Measurements from ENCODE around the gene MYO3B. TPM values are rescaled to one million over a fixed set of nuclear protein-coding genes. Genes with fewer than 3 reads are reported as not detected.

The MYO3B gene
- total RNA-seq, 8 experiments from 2014 or later: 0.11 to 5.1 (median 0.98) TPM

- 79 to 100% (median 87%) methylated on average over 1 to 3 of the region's 3 CpGs; no CpG with 5 or more reads in 3 of the 10 experiments for WGBS, 10 experiments
- ATAC-seq (replicated peaks in 6 of 8): no peak
- in situ Hi-C loops (cut with MboI; ENCODE audit: low pct_unique_long_range_greater_than_20kb in 2 of 9, low sequenced_read_pairs in 9 of 9, unreplicated experiment in 9 of 9): no loop called here
- H3K27ac ChIP-seq: no peak overlapping the region
- peaks cover 2 to 20% of the 10 kb centered on the region in 2 donors for H3K4me1 ChIP-seq (replicated peaks in 1 of 2)
- no peak overlapping the region for H3K4me3 ChIP-seq
These were observed 30.4 kb upstream of the MYO3B start for GRCh38 chr2:170147576-170147975.

- Histone ChIP-seq H3K4me1 (replicated peaks in 1 of 2) (peaks cover 2 to 14% of the 10 kb centered on the region in 2 donors), H3K27ac (no peak overlapping the region), H3K4me3 (no peak overlapping the region)
- in situ Hi-C loops (cut with MboI; ENCODE audit: low pct_unique_long_range_greater_than_20kb in 2 of 9, low sequenced_read_pairs in 9 of 9, unreplicated experiment in 9 of 9): no loop called here
- ATAC-seq (replicated peaks in 6 of 8): no peak
These were observed 29.8 kb upstream of the MYO3B start for GRCh38 chr2:170148161-170148560.

- 80 to 100% methylated on average over 1 of the region's 1 CpG; no CpG with 5 or more reads in 8 of the 10 experiments for WGBS, 10 experiments
- Histone ChIP-seq H3K27ac (no peak overlapping the region), H3K4me3 (no peak overlapping the region), H3K4me1 (replicated peaks in 1 of 2) (peaks cover 0 to 2% of the 10 kb centered on the region in 2 donors)
- in situ Hi-C loops (cut with MboI; ENCODE audit: low pct_unique_long_range_greater_than_20kb in 2 of 9, low sequenced_read_pairs in 9 of 9, unreplicated experiment in 9 of 9): no loop called here
- ATAC-seq (replicated peaks in 6 of 8): no peak
These were observed 25.5 kb upstream of the MYO3B start for GRCh38 chr2:170152421-170152820.

- Histone ChIP-seq H3K4me3 (no peak overlapping the region), H3K27ac (no peak overlapping the region), H3K4me1 (replicated peaks in 1 of 2) (peaks cover 0 to 2% of the 10 kb centered on the region in 2 donors)
- peak in 2 of 8 experiments; percentile 18 to 40 for ATAC-seq (replicated peaks in 6 of 8)
- WGBS, 10 experiments: 14 to 77% (median 39%) methylated on average over 3 to 8 of the region's 8 CpGs; no CpG with 5 or more reads in 2 of the 10 experiments
- in situ Hi-C loops (cut with MboI; ENCODE audit: low pct_unique_long_range_greater_than_20kb in 2 of 9, low sequenced_read_pairs in 9 of 9, unreplicated experiment in 9 of 9): no loop called here
These were observed 22.8 kb upstream of the MYO3B start for GRCh38 chr2:170155022-170155722.

GRCh38 chr2:170155723-170156253 lies 22.2 kb upstream of the MYO3B start:
- Histone ChIP-seq H3K4me1 (replicated peaks in 1 of 2) (peaks cover 0 to 2% of the 10 kb centered on the region in 2 donors), H3K27ac (no peak overlapping the region), H3K4me3 (no peak overlapping the region)
- in situ Hi-C loops (cut with MboI; ENCODE audit: low pct_unique_long_range_greater_than_20kb in 2 of 9, low sequenced_read_pairs in 9 of 9, unreplicated experiment in 9 of 9): no loop called here
- WGBS, 10 experiments: 22 to 94% (median 64%) methylated on average over 1 to 7 of the region's 7 CpGs
- ATAC-seq (replicated peaks in 6 of 8): no peak

- Histone ChIP-seq H3K4me3 (no peak overlapping the region), H3K4me1 (replicated peaks in 1 of 2) (peaks cover 0 to 2% of the 10 kb centered on the region in 2 donors), H3K27ac (no peak overlapping the region)
- in situ Hi-C loops (cut with MboI; ENCODE audit: low pct_unique_long_range_greater_than_20kb in 2 of 9, low sequenced_read_pairs in 9 of 9, unreplicated experiment in 9 of 9): no loop called here
- 50 to 100% (median 92%) methylated on average over 1 to 3 of the region's 3 CpGs; no CpG with 5 or more reads in 3 of the 10 experiments for WGBS, 10 experiments
- no peak for ATAC-seq (replicated peaks in 6 of 8)
These were observed 21.4 kb upstream of the MYO3B start for GRCh38 chr2:170156592-170156991.

GRCh38 chr2:170157025-170157684 lies 20.8 kb upstream of the MYO3B start:
- no peak overlapping the region for H3K4me3 ChIP-seq
- peaks cover 0 to 2% of the 10 kb centered on the region in 2 donors for H3K4me1 ChIP-seq (replicated peaks in 1 of 2)
- ATAC-seq (replicated peaks in 6 of 8): peak in 3 of 8 experiments; percentile 37 to 93 (median 56)
- in situ Hi-C loops (cut with MboI; ENCODE audit: low pct_unique_long_range_greater_than_20kb in 2 of 9, low sequenced_read_pairs in 9 of 9, unreplicated experiment in 9 of 9): no loop called here
- 33 to 100% (median 75%) methylated on average over 1 to 3 of the region's 3 CpGs; no CpG with 5 or more reads in 1 of the 10 experiments for WGBS, 10 experiments
- no peak overlapping the region for H3K27ac ChIP-seq

- ATAC-seq (replicated peaks in 6 of 8): no peak
- no peak overlapping the region for H3K27ac ChIP-seq
- in situ Hi-C loops (cut with MboI; ENCODE audit: low pct_unique_long_range_greater_than_20kb in 2 of 9, low sequenced_read_pairs in 9 of 9, unreplicated experiment in 9 of 9): no loop called here
- peaks cover 0 to 2% of the 10 kb centered on the region in 2 donors for H3K4me1 ChIP-seq (replicated peaks in 1 of 2)
- no peak overlapping the region for H3K4me3 ChIP-seq
These were observed 18.9 kb upstream of the MYO3B start for GRCh38 chr2:170159060-170159459.

GRCh38 chr2:170161516-170162270 lies 16.3 kb upstream of the MYO3B start:
- Histone ChIP-seq H3K27ac (no peak overlapping the region), H3K4me3 (no peak overlapping the region), H3K4me1 (replicated peaks in 1 of 2) (no peaks in the 10 kb centered on the region)
- no peak for ATAC-seq (replicated peaks in 6 of 8)
- in situ Hi-C loops (cut with MboI; ENCODE audit: low pct_unique_long_range_greater_than_20kb in 2 of 9, low sequenced_read_pairs in 9 of 9, unreplicated experiment in 9 of 9): no loop called here
- 47 to 100% (median 86%) methylated on average over 1 to 4 of the region's 4 CpGs for WGBS, 10 experiments

- Histone ChIP-seq H3K4me1 (replicated peaks in 1 of 2) (no peaks in the 10 kb centered on the region), H3K27ac (no peak overlapping the region), H3K4me3 (no peak overlapping the region)
- in situ Hi-C loops (cut with MboI; ENCODE audit: low pct_unique_long_range_greater_than_20kb in 2 of 9, low sequenced_read_pairs in 9 of 9, unreplicated experiment in 9 of 9): no loop called here
- WGBS, 10 experiments: 31 to 100% (median 89%) methylated on average over 1 to 4 of the region's 4 CpGs; no CpG with 5 or more reads in 1 of the 10 experiments
- ATAC-seq (replicated peaks in 6 of 8): no peak
These were observed 15.7 kb upstream of the MYO3B start for GRCh38 chr2:170162271-170162632.

GRCh38 chr2:170163411-170164065 lies 14.4 kb upstream of the MYO3B start:
- in situ Hi-C loops (cut with MboI; ENCODE audit: low pct_unique_long_range_greater_than_20kb in 2 of 9, low sequenced_read_pairs in 9 of 9, unreplicated experiment in 9 of 9): no loop called here
- Histone ChIP-seq H3K4me1 (replicated peaks in 1 of 2) (no peaks in the 10 kb centered on the region), H3K27ac (no peak overlapping the region), H3K4me3 (no peak overlapping the region)
- 30 to 83% (median 72%) methylated on average over 1 to 6 of the region's 6 CpGs for WGBS, 10 experiments
- peak in 1 of 8 experiments; percentile 53 for ATAC-seq (replicated peaks in 6 of 8)

- Histone ChIP-seq H3K4me3 (no peak overlapping the region), H3K27ac (no peak overlapping the region), H3K4me1 (replicated peaks in 1 of 2) (peaks cover 0 to under 1% of the 10 kb centered on the region in 2 donors)
- WGBS, 10 experiments: 20 to 100% (median 96%) methylated on average over 1 to 2 of the region's 2 CpGs; no CpG with 5 or more reads in 3 of the 10 experiments
- ATAC-seq (replicated peaks in 6 of 8): no peak
- in situ Hi-C loops (cut with MboI; ENCODE audit: low pct_unique_long_range_greater_than_20kb in 2 of 9, low sequenced_read_pairs in 9 of 9, unreplicated experiment in 9 of 9): no loop called here
These were observed 12.8 kb upstream of the MYO3B start for GRCh38 chr2:170165129-170165528.

Data from motor neuron (in vitro differentiated cells).